GM21528 (cell line): ENCODE data around the gene SPRED2.

Experiments
- ATAC-seq: cut with Tn5 transposase; IDR thresholded peaks from one replicate; pipeline ENCODE4 v1.9.1; 2021; ENCODE audit warnings: mild to moderate bottlenecking, moderate library complexity; ENCODE audit not compliant: unreplicated experiment, low FRiP score

Gene SPRED2

GRCh38 chr2:65443509-65444186 lies 11.2 kb upstream of the SPRED2 start:
- no peak for ATAC-seq

- no peak for ATAC-seq
These were observed 10.1 kb upstream of the SPRED2 start for GRCh38 chr2:65442420-65443020.

GRCh38 chr2:65438137-65438899 lies 5.9 kb upstream of the SPRED2 start:
- no peak for ATAC-seq

GRCh38 chr2:65437392-65438135 lies 5.2 kb upstream of the SPRED2 start:
- ATAC-seq: no peak

- peak; percentile 69 for ATAC-seq
These were observed 4.4 kb upstream of the SPRED2 start for GRCh38 chr2:65436824-65437221.

- ATAC-seq: peak; percentile 34
These were observed 3.9 kb upstream of the SPRED2 start for GRCh38 chr2:65436169-65436823.

GRCh38 chr2:65435625-65436168 lies 3.3 kb upstream of the SPRED2 start:
- ATAC-seq: peak; percentile 17

- ATAC-seq: no peak
These were observed 2.3 kb upstream of the SPRED2 start for GRCh38 chr2:65434592-65435241.

GRCh38 chr2:65431421-65432226 lies 775 bp downstream of the SPRED2 start:
- ATAC-seq: peak; percentile 37

GRCh38 chr2:65430603-65431420 lies 1.6 kb downstream of the SPRED2 start:
- ATAC-seq: peak; percentile 28

- ATAC-seq: no peak
These were observed 2.4 kb downstream of the SPRED2 start for GRCh38 chr2:65429786-65430602.

GRCh38 chr2:65427532-65427931 lies 4.9 kb downstream of the SPRED2 start:
- ATAC-seq: no peak

- ATAC-seq: no peak
These were observed 7.1 kb downstream of the SPRED2 start for GRCh38 chr2:65425276-65425675.

GRCh38 chr2:65424391-65424790 lies 8.0 kb downstream of the SPRED2 start:
- ATAC-seq: no peak

- ATAC-seq: no peak
These were observed 11.0 kb downstream of the SPRED2 start for GRCh38 chr2:65421432-65421748.

GRCh38 chr2:65420712-65421431 lies 11.5 kb downstream of the SPRED2 start:
- ATAC-seq: no peak
